Retina (tissue), 1 donor: ENCODE results near the gene ARHGAP21.
"Not testable (repeated sequence)": the region's sequence is repeated elsewhere in the genome, so short reads cannot be mapped to it uniquely, and the experiment has no call there.

Experiments used
- DNase-seq: peaks from one replicate; pipeline ENCODE4 v3.0.0-alpha.2; 2016

Gene ARHGAP21

DNA sequence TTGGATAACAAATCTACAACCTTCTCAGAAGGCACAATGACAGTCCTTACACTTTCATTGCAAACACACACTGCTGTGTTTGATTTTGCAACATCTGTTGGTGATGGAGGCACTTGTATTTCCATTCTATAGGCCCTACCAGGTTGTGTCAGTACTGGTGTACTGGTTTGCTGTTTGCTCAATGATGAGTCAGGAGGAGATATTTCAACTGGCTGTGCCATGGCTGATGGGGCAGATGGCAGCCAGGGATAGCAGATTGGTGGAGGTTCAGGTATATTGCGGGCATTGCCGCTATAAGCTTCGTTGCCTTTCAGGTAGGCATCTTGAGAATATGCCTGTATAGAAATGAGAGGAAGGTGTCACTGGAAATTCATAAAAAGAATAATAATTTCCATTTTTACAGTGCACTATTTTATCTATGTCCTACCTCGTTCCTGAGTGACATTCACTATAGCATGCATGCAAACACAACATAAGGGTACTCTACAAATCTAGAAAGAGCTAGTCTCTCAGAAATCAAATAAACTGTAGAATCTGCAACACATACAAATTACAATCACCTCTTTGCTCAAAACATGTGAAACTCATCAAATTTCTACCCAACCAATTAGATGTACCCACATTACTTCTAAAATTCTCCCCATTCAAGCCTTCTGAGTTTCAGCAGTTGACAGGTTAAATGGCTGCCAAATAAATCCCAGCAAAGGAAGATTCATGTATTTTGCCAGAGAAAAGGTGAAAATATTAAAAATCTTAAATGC, 102.5 kb downstream of the ARHGAP21 start:
- DNase-seq, result not testable (repeated sequence)

- DNase-seq, result not testable (repeated sequence)
These were observed 103.7 kb downstream of the ARHGAP21 start for GRCh38 chr10:24619994-24620310.

DNA sequence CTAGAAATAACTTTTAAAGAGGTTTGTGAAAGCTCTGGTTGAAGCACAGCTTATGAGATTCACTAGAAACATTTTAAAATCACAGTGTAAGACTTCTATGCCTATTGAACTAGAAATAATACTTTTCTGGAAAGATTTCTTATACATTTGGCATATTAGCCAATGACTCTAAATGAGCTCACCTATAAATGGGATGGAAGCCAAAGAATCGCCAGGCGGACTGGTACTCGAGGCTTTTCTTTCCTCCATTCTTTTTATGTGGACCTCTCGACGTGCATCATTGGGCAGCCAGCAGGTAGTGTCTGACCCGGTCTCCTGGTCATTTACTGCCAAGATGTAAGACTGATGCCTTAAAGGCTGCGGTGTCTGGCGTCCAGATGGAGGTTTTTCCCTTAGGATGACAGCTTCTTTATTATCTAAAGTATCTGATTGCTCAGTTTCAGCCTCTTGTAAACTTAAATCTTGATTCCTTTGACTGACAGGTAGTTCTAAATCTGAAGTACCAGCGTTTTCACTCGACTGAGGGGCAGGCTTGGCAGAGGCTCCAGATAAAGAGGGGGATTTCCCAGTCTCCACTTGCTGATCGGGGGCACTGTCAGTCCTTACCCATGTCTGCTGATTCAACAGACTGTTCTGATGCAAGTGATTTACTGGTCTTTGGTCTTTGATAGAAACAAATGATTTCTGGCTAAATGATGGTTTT, 104.2 kb downstream of the ARHGAP21 start:
- DNase-seq, result not testable (repeated sequence)

DNA sequence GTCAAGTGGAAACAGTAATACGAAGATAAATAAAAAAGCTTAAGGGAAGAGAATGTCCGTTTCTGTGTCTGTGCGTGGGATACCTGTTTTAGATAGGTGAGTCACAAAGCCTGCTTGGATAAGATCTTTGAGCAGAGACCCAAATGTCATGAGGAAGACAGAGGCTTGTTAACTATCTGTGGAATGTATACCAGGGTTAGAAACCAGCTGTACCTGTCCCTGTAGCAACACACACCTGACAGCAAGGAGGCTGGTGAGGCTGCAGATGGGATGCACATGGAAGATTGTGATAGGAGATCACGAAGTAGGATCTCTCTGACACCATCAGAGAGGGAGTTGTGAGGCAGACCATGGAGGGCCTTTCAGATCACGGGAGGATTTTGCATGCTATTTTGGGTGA, 105.3 kb downstream of the ARHGAP21 start:
- no peak for DNase-seq

- DNase-seq, result peak; percentile 44
These were observed 105.8 kb downstream of the ARHGAP21 start for GRCh38 chr10:24617771-24618396.

DNA sequence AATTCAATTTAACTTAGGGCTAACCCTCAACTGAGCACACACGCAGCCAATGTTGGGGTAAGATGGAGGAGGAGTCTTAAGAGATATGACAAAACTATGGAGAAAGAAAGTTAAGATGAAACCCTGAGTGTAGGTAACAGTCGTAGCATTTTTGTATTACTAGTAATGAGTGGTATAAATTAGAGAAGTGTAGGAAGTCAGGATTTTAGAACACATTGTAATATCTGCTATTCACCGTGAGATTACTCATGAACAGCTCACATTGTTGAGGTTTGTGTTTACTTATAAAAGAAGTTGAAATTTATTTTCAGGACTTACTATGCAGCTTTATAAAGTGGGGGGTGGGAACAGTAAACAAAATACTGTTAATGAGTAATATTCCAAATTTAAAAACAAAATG, 107.2 kb downstream of the ARHGAP21 start:
- no peak for DNase-seq

DNA sequence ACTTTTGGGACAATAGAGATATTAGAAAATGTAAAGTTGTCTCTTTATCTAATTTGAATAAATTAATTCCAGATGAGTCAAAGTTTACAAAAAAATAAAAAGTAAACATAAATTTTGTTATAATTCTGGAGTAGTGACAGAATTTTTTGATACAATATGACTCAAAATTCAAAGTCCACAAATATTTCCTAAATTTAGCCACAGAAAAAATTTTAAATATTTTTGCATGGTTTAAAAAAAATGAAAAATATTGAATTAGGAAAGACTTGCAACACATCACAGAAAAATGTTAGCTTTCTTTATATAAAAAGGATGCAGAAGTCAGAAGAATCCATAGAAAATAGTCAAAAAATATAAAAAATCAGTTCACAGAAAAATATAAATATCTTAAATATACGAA, 117.7 kb downstream of the ARHGAP21 start:
- no peak for DNase-seq

DNA sequence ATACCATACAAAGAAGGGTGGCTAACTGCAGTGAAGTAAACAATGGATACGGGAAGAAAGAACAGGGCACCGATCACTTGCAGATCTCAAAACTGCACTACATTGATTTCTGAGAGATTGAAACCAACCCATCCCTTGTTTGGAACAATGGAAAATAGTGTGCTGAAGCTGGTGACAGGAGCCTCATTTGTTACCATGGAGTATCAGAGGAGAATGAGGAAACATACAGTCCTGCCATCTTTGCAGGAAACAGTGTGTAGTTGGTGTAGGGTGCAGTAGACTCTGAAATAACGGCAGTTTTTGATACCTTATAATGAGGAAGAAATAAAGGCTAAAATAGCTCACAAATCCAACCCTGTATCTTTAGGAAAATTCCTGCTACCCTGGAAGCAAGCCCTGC, 118.5 kb downstream of the ARHGAP21 start:
- no peak for DNase-seq

- no peak for DNase-seq
These were observed 120.4 kb downstream of the ARHGAP21 start for GRCh38 chr10:24603333-24603732.

GRCh38 chr10:24597961-24598360, 125.7 kb downstream of the ARHGAP21 start:
- DNase-seq, result no peak

DNA sequence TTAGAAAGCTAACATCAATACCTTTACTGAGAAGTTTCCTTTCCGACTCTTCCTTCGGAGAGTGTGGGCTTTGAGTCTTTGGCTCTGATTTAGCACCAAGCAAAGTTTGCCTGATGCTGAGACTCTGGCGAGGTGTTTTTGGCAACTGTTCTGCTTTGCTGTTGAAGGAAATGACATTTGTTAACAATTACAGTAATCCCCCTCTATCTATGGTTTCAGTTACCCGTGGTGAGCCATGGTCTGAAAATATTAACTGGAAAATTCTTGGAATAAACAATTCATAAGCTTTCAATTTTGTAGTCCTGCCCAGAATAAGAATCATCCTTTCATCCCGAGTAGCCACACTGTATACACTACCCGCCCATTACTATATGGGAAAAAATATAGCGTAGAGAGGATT, 126.3 kb downstream of the ARHGAP21 start:
- no peak for DNase-seq

GRCh38 chr10:24596217-24596930, 127.3 kb downstream of the ARHGAP21 start:
- DNase-seq, result no peak

- DNase-seq, result no peak
These were observed 132.8 kb downstream of the ARHGAP21 start for GRCh38 chr10:24590697-24591457.

DNA sequence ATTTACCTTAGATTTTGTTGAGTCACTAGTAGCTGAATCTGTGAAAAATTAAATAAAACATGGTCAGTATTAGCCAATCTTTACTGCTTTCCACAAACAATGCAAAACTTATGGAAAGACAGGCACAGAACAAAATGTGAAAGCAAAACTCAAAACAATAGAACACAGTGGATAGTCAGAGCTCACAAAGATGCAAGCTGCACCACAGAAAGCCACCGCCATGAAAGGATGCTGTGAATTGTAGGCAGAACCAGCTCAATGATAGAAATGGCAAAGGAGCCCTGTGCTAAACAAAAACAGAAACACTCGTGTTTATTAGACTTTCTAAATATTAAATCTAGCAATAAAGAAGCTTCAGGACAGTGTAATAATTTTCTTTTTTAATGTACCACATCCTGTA, 134.4 kb downstream of the ARHGAP21 start:
- DNase-seq, result no peak

- no peak for DNase-seq
These were observed 143.8 kb downstream of the ARHGAP21 start for GRCh38 chr10:24579906-24580305.

GRCh38 chr10:24579448-24579847, 144.2 kb downstream of the ARHGAP21 start:
- no peak for DNase-seq

- no peak for DNase-seq
These were observed 148.1 kb downstream of the ARHGAP21 start for GRCh38 chr10:24575481-24576002.

- DNase-seq, result no peak
These were observed 149.0 kb downstream of the ARHGAP21 start for GRCh38 chr10:24574578-24575155.

- DNase-seq, result no peak
These were observed 149.5 kb downstream of the ARHGAP21 start for GRCh38 chr10:24574161-24574560.

- DNase-seq, result no peak
These were observed 151.7 kb downstream of the ARHGAP21 start for GRCh38 chr10:24571870-24572450.

GRCh38 chr10:24570658-24571426, 152.8 kb downstream of the ARHGAP21 start:
- no peak for DNase-seq
